ENCODE measurements around the gene TRIP13. TPM values are rescaled to one million over a fixed set of nuclear protein-coding genes. Genes with fewer than 3 reads are reported as not detected.
A peak's percentile ranks its signal among the peaks of the same experiment; 100 is the strongest.

Gene TRIP13
- total and polyA plus RNA-seq, 2 experiments from 2014 or later: 10.4 to 12.4 TPM

GRCh38 chr5:909086-909485 lies 16.4 kb downstream of the TRIP13 start:
- Histone ChIP-seq H3K4me3 (no peak overlapping the region), H3K36me3 (peaks cover 2% of the 10 kb centered on the region), H3K27ac (no peak overlapping the region), H3K4me1 (ENCODE audit: low read depth) (no peaks in the 10 kb centered on the region), H3K9me3 (ENCODE audit: low read depth) (no peaks in the 10 kb centered on the region), H3K27me3 (no peaks in the 10 kb centered on the region)
- DNase-seq (ENCODE audit: low read depth in 1 of 2, low spot score in 1 of 2): no peak
- TF ChIP-seq, protein P1, sequence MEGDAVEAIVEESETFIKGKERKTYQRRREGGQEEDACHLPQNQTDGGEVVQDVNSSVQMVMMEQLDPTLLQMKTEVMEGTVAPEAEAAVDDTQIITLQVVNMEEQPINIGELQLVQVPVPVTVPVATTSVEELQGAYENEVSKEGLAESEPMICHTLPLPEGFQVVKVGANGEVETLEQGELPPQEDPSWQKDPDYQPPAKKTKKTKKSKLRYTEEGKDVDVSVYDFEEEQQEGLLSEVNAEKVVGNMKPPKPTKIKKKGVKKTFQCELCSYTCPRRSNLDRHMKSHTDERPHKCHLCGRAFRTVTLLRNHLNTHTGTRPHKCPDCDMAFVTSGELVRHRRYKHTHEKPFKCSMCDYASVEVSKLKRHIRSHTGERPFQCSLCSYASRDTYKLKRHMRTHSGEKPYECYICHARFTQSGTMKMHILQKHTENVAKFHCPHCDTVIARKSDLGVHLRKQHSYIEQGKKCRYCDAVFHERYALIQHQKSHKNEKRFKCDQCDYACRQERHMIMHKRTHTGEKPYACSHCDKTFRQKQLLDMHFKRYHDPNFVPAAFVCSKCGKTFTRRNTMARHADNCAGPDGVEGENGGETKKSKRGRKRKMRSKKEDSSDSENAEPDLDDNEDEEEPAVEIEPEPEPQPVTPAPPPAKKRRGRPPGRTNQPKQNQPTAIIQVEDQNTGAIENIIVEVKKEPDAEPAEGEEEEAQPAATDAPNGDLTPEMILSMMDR (IDR thresholded peaks at IDR 0.05; ENCODE audit: low read depth, low read length): no peak

DNA sequence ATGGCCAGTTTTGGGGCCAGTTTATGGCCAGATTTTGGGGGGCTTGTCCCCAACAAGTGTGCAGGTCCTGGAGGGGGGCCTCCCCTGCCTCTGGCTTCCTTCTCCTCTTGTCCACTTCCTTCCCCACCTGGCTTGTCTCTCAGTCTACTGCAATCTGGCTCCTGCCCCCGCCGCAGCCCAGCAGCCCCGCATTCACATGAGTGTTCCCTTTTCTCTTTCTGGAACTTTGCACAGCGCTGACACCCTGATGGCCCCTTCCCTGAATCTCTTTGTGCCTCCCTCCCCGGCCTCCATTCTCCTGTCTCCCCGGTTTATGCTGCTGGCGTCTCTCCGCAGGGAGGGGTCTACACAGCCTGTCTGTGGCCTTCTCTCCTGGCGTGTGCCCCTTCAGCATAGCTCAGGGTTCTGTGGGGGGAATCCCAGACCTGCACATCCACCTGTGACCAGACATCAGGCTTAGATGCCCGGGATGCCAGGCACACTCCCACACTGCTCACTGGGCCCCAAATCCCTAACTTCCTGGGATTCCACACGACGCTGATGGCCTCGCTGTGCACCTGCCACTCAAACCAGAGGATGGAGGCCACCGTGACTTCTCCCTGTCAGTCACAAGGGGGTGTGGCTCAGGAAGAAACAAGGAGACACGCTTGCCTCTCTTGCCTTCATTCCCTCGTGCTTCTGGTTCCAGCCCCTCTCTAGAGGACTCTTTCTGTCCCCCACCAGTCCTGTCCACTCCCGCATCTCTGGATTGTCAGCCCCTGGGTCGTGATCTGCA lies 17.5 kb downstream of the TRIP13 start:
- Histone ChIP-seq H3K27ac (no peak overlapping the region), H3K9me3 (ENCODE audit: low read depth) (no peaks in the 10 kb centered on the region), H3K36me3 (peaks cover 2% of the 10 kb centered on the region), H3K4me1 (ENCODE audit: low read depth) (no peaks in the 10 kb centered on the region), H3K4me3 (no peak overlapping the region), H3K27me3 (no peaks in the 10 kb centered on the region)
- no peak for DNase-seq (ENCODE audit: low read depth in 1 of 2, low spot score in 1 of 2)
- TF ChIP-seq, protein P1 (IDR thresholded peaks at IDR 0.05; ENCODE audit: low read depth, low read length): no peak

- no peak overlapping the region for H3K27ac ChIP-seq
- peaks cover 2% of the 10 kb centered on the region for H3K36me3 ChIP-seq
- TF ChIP-seq, protein P1 (IDR thresholded peaks at IDR 0.05; ENCODE audit: low read depth, low read length): no peak
- no peaks in the 10 kb centered on the region for H3K27me3 ChIP-seq
- no peaks in the 10 kb centered on the region for H3K4me1 ChIP-seq (ENCODE audit: low read depth)
- H3K4me3 ChIP-seq: no peak overlapping the region
- no peaks in the 10 kb centered on the region for H3K9me3 ChIP-seq (ENCODE audit: low read depth)
- DNase-seq (ENCODE audit: low read depth in 1 of 2, low spot score in 1 of 2): no peak
Measured at GRCh38 chr5:910769-911160, 18.1 kb downstream of the TRIP13 start.

DNA sequence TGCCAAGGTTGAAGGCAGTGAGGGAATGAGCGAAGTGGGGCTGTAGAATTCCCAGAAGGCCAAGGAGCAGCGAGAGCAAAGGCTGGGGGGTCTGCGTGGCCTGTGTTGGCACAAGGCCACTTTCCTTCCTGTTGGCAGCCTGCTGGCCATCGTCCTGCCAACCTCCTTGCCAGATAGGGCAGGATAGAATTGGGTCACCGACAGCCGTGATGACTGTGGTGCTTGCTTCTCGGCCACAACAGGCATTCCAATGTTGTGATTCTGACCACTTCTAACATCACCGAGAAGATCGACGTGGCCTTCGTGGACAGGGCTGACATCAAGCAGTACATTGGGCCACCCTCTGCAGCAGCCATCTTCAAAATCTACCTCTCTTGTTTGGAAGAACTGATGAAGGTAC lies 18.9 kb downstream of the TRIP13 start:
- H3K9me3 ChIP-seq (ENCODE audit: low read depth): no peaks in the 10 kb centered on the region
- H3K4me1 ChIP-seq (ENCODE audit: low read depth): peaks cover 4% of the 10 kb centered on the region
- peaks cover 2% of the 10 kb centered on the region for H3K36me3 ChIP-seq
- peak in 1 of 2 donors; percentile 82 for DNase-seq (ENCODE audit: low read depth in 1 of 2, low spot score in 1 of 2)
- no peak overlapping the region for H3K4me3 ChIP-seq
- H3K27ac ChIP-seq: no peak overlapping the region
- no peaks in the 10 kb centered on the region for H3K27me3 ChIP-seq
- TF ChIP-seq, protein P1 (IDR thresholded peaks at IDR 0.05; ENCODE audit: low read depth, low read length): no peak

GRCh38 chr5:912280-913091 lies 19.8 kb downstream of the TRIP13 start:
- H3K4me3 ChIP-seq: no peak overlapping the region
- H3K27ac ChIP-seq: no peak overlapping the region
- DNase-seq (ENCODE audit: low read depth in 1 of 2, low spot score in 1 of 2): peak in 1 of 2 donors; percentile 91
- TF ChIP-seq, protein P1 (IDR thresholded peaks at IDR 0.05; ENCODE audit: low read depth, low read length): peak; percentile 36
- no peaks in the 10 kb centered on the region for H3K27me3 ChIP-seq
- no peaks in the 10 kb centered on the region for H3K9me3 ChIP-seq (ENCODE audit: low read depth)
- peaks cover 1% of the 10 kb centered on the region for H3K36me3 ChIP-seq
- H3K4me1 ChIP-seq (ENCODE audit: low read depth): peaks cover 4% of the 10 kb centered on the region

Measured in cardiac muscle cell (in vitro differentiated cells and primary cell).